GM19328 (cell line): ENCODE results near the gene GUK1.

Experiments used
- ATAC-seq: cut with Tn5 transposase; IDR thresholded peaks from one replicate; pipeline ENCODE4 v1.9.1; 2021; ENCODE audit warnings: mild to moderate bottlenecking, moderate library complexity; ENCODE audit not compliant: unreplicated experiment

Gene GUK1

GRCh38 chr1:228161866-228162265, 21.8 kb downstream of the GUK1 start:
- ATAC-seq, result no peak

- no peak for ATAC-seq
Observed at GRCh38 chr1:228162286-228163006, 22.4 kb downstream of the GUK1 start.

- no peak for ATAC-seq
Observed at GRCh38 chr1:228163007-228163753, 23.1 kb downstream of the GUK1 start.

- ATAC-seq, result no peak
Observed at GRCh38 chr1:228163776-228164519, 23.9 kb downstream of the GUK1 start.

- ATAC-seq, result no peak
Observed at GRCh38 chr1:228164561-228165371, 24.7 kb downstream of the GUK1 start.

- ATAC-seq, result peak; percentile 84
Observed at GRCh38 chr1:228165372-228166169, 25.5 kb downstream of the GUK1 start, which contains the start of gene IBA57. Gene IBA57, plus strand, starts transcription at chr1:228165804. Its CDS starts 13 bp downstream, at chr1:228165817.

GRCh38 chr1:228166170-228166936, 26.3 kb downstream of the GUK1 start:
- peak; percentile 4 for ATAC-seq

GRCh38 chr1:228168563-228169270, 28.6 kb downstream of the GUK1 start:
- no peak for ATAC-seq

GRCh38 chr1:228169345-228169744, 29.3 kb downstream of the GUK1 start:
- ATAC-seq, result no peak

GRCh38 chr1:228170666-228171065, 30.6 kb downstream of the GUK1 start:
- no peak for ATAC-seq

- ATAC-seq, result no peak
Observed at GRCh38 chr1:228171221-228171891, 31.3 kb downstream of the GUK1 start.

- no peak for ATAC-seq
Observed at GRCh38 chr1:228172591-228173527, 32.8 kb downstream of the GUK1 start.

GRCh38 chr1:228173528-228174481, 33.7 kb downstream of the GUK1 start:
- peak; percentile 60 for ATAC-seq

- peak; percentile 45 for ATAC-seq
Observed at GRCh38 chr1:228174482-228175315, 34.6 kb downstream of the GUK1 start.
